Astrocyte (in vitro differentiated cells and primary cell): ENCODE measurements around the gene CHRNA5. TPM values are rescaled to one million over a fixed set of nuclear protein-coding genes. Genes with fewer than 3 reads are reported as not detected.

ENCODE experiments used
- DNase-seq: peaks from one replicate; pipeline ENCODE4 v3.0.0-alpha.2; 2010; ENCODE audit warnings: low read depth
- FAIRE-seq: peaks from 2 replicates; lab custom pipeline; 2011; peaks lifted over from hg19 to GRCh38; lab: Jason Lieb, UNC
- H2AFZ ChIP-seq: 2 replicates; pipeline ENCODE4 v1.6.0; 2012; ENCODE audit warnings: low read depth, low read length, inconsistent platforms
- H3K27ac ChIP-seq: 2 replicates; pipeline ENCODE4 v1.5.1; 2011; ENCODE audit warnings: low read depth, low read length, inconsistent platforms
- H3K27me3 ChIP-seq: 2 replicates; pipeline ENCODE4 v1.6.0; 2011; ENCODE audit warnings: low read length, inconsistent platforms; ENCODE audit not compliant: insufficient read depth
- H3K36me3 ChIP-seq: 2 replicates; pipeline ENCODE4 v1.5.1; 2011; ENCODE audit warnings: low read length, inconsistent platforms; ENCODE audit not compliant: insufficient read depth
- H3K4me1 ChIP-seq: 2 replicates; pipeline ENCODE4 v1.5.1; 2011; ENCODE audit warnings: low read length, inconsistent platforms; ENCODE audit not compliant: insufficient read depth
- H3K4me2 ChIP-seq: 2 replicates; pipeline ENCODE4 v1.6.0; 2012; ENCODE audit warnings: low read length, inconsistent platforms
- H3K4me3 ChIP-seq: 2 replicates; pipeline ENCODE4 v1.5.1; 2011; ENCODE audit warnings: low read depth, mild to moderate bottlenecking, low read length, inconsistent platforms; ENCODE audit not compliant: insufficient read depth
- H3K79me2 ChIP-seq: 2 replicates; pipeline ENCODE4 v1.6.0; 2012; ENCODE audit warnings: mild to moderate bottlenecking, low read length, inconsistent platforms; ENCODE audit not compliant: insufficient read depth
- H3K9ac ChIP-seq: 2 replicates; pipeline ENCODE4 v1.6.0; 2012; ENCODE audit warnings: mild to moderate bottlenecking, low read length, inconsistent platforms
- H3K9me3 ChIP-seq: 2 replicates; pipeline ENCODE4 v1.5.1; 2012; ENCODE audit warnings: low read depth, mild to moderate bottlenecking, low read length, inconsistent platforms; ENCODE audit not compliant: insufficient read depth
- H4K20me1 ChIP-seq: 2 replicates; pipeline ENCODE4 v1.6.0; 2012; ENCODE audit warnings: low read length, inconsistent platforms; ENCODE audit not compliant: insufficient read depth
- H3K27ac Mint-ChIP-seq: one replicate; pipeline ENCODE4 v1.8.0; 2021; ENCODE audit warnings: mild to moderate bottlenecking, mixed read lengths; ENCODE audit not compliant: unreplicated experiment
- H3K27me3 Mint-ChIP-seq: one replicate; pipeline ENCODE4 v1.8.0; 2021; ENCODE audit warnings: low read depth, mixed read lengths; ENCODE audit not compliant: unreplicated experiment
- H3K36me3 Mint-ChIP-seq: one replicate; pipeline ENCODE4 v1.8.0; 2021; ENCODE audit warnings: low read depth, mixed read lengths; ENCODE audit not compliant: unreplicated experiment
- H3K4me1 Mint-ChIP-seq: one replicate; pipeline ENCODE4 v1.8.0; 2021; ENCODE audit warnings: low read depth, mixed read lengths; ENCODE audit not compliant: unreplicated experiment
- H3K4me3 Mint-ChIP-seq: one replicate; pipeline ENCODE4 v1.8.0; 2021; ENCODE audit warnings: mild to moderate bottlenecking, moderate library complexity, mixed read lengths; ENCODE audit not compliant: unreplicated experiment
- H3K9me3 Mint-ChIP-seq: one replicate; pipeline ENCODE4 v1.8.0; 2021; ENCODE audit warnings: mild to moderate bottlenecking, mixed read lengths; ENCODE audit not compliant: unreplicated experiment
- CTCF ChIP-seq: IDR thresholded peaks from 2 replicates; pipeline ENCODE4 v1.5.1; 2011; ENCODE audit warnings: low read depth, mild to moderate bottlenecking, inconsistent platforms, low read length, moderate library complexity; ENCODE audit not compliant: insufficient read depth
- EZH2 ChIP-seq: IDR thresholded peaks from 2 replicates; pipeline ENCODE4 v1.6.1; 2012; ENCODE audit warnings: mild to moderate bottlenecking, low read length, inconsistent platforms; ENCODE audit not compliant: insufficient read depth
- total RNA-seq: library from RNA; stranded (reverse); gene quantifications from 2 replicates; pipeline ENCODE4 v1.2.1, GENCODE V29; 2021

Gene CHRNA5
- total RNA-seq, 1 donor from 2014 or later: 2.5 TPM

GRCh38 chr15:78614021-78614420, 48.7 kb downstream of the CHRNA5 start:
- no peak overlapping the region for H3K4me2 ChIP-seq
- no peak overlapping the region for H3K27ac ChIP-seq
- DNase-seq (no peak), FAIRE-seq (no peak)
- TF ChIP-seq CTCF (no peak), EZH2 (no peak)
- no peaks in the 10 kb centered on the region for H3K9me3 ChIP-seq
- no peak overlapping the region for H3K27ac Mint-ChIP-seq
- no peaks in the 10 kb centered on the region for H4K20me1 ChIP-seq
- peaks cover 32% of the 10 kb centered on the region for H3K27me3 Mint-ChIP-seq
- H3K4me1 ChIP-seq: no peaks in the 10 kb centered on the region
- H3K79me2 ChIP-seq: no peaks in the 10 kb centered on the region
- H3K9ac ChIP-seq: no peak overlapping the region
- no peak overlapping the region for H3K4me3 ChIP-seq
- no peaks in the 10 kb centered on the region for H3K36me3 Mint-ChIP-seq
- H3K9me3 Mint-ChIP-seq: peaks cover 6% of the 10 kb centered on the region
- H3K4me1 Mint-ChIP-seq: peaks cover 2% of the 10 kb centered on the region
- peaks cover 5% of the 10 kb centered on the region for H3K27me3 ChIP-seq
- no peak overlapping the region for H2AFZ ChIP-seq
- H3K36me3 ChIP-seq: no peaks in the 10 kb centered on the region
- no peak overlapping the region for H3K4me3 Mint-ChIP-seq

GRCh38 chr15:78615151-78615589, 49.9 kb downstream of the CHRNA5 start:
- Mint-ChIP-seq H3K9me3 (peaks cover 5% of the 10 kb centered on the region), H3K27ac (no peak overlapping the region), H3K4me3 (no peak overlapping the region), H3K27me3 (peaks cover 38% of the 10 kb centered on the region), H3K4me1 (peaks cover 2% of the 10 kb centered on the region), H3K36me3 (no peaks in the 10 kb centered on the region)
- H3K9ac ChIP-seq: no peak overlapping the region
- H3K79me2 ChIP-seq: no peaks in the 10 kb centered on the region
- no peak for DNase-seq
- no peak overlapping the region for H3K4me3 ChIP-seq
- no peak for FAIRE-seq
- no peaks in the 10 kb centered on the region for H3K4me1 ChIP-seq
- no peak overlapping the region for H2AFZ ChIP-seq
- H4K20me1 ChIP-seq: no peaks in the 10 kb centered on the region
- peaks cover 15% of the 10 kb centered on the region for H3K27me3 ChIP-seq
- TF ChIP-seq EZH2 (no peak), CTCF (no peak)
- no peaks in the 10 kb centered on the region for H3K9me3 ChIP-seq
- H3K36me3 ChIP-seq: no peaks in the 10 kb centered on the region
- H3K27ac ChIP-seq: no peak overlapping the region
- H3K4me2 ChIP-seq: no peak overlapping the region

- Mint-ChIP-seq H3K4me1 (peaks cover 2% of the 10 kb centered on the region), H3K27me3 (peaks cover 42% of the 10 kb centered on the region), H3K9me3 (peaks cover 4% of the 10 kb centered on the region), H3K27ac (no peak overlapping the region), H3K4me3 (no peak overlapping the region), H3K36me3 (no peaks in the 10 kb centered on the region)
- Histone ChIP-seq H3K36me3 (no peaks in the 10 kb centered on the region), H4K20me1 (no peaks in the 10 kb centered on the region), H3K79me2 (no peaks in the 10 kb centered on the region), H3K27me3 (peaks cover 23% of the 10 kb centered on the region), H3K4me1 (no peaks in the 10 kb centered on the region), H3K9ac (no peak overlapping the region), H3K27ac (no peak overlapping the region), H3K4me3 (no peak overlapping the region), H3K4me2 (no peak overlapping the region), H2AFZ (no peak overlapping the region), H3K9me3 (no peaks in the 10 kb centered on the region)
- DNase-seq (no peak), FAIRE-seq (no peak)
- TF ChIP-seq EZH2: no peak
- no peak for TF ChIP-seq CTCF
Observed at GRCh38 chr15:78616506-78616905, 51.2 kb downstream of the CHRNA5 start.
